A673 (cell line): ENCODE results near the gene SIK3. TPM values are rescaled to one million over a fixed set of nuclear protein-coding genes. Genes with fewer than 3 reads are reported as not detected.
A peak's percentile ranks its signal among the peaks of the same experiment; 100 is the strongest.

Experiments used
- BruUV-seq: library from RNA; stranded (reverse); fragments of 400-500 nt; replicated peaks from 2 replicates; lab custom pipeline; 2021; lab: Mats Ljungman, UMichigan
- CTCF ChIA-PET: fragments of 300-600 bp; sonication (Branson Sonifier 250); formaldehyde crosslinking; loops from one replicate; lab custom pipeline; 2022; ENCODE audit warnings: antibody characterized with exemption; lab: Charles Lee
- POLR2A ChIA-PET: fragments of 300-600 bp; sonication (Branson Sonifier 250); formaldehyde crosslinking; loops from one replicate; lab custom pipeline; 2022; ENCODE audit warnings: antibody characterized with exemption; ENCODE audit not compliant: low non-redundant PET; lab: Charles Lee
- DNase-seq: peaks from one replicate; pipeline ENCODE4 v3.0.0-alpha.2; 2015; ENCODE audit warnings: low spot score
- H3K27ac ChIP-seq: fragments of 200-600 bp; sonication (generic); 2 replicates; pipeline ENCODE4 v1.5.1; 2016; ENCODE audit warnings: mixed run types, low read depth, mild to moderate bottlenecking, mixed read lengths, antibody characterized with exemption, low read length; ENCODE audit not compliant: poor library complexity, severe bottlenecking
- H3K27me3 ChIP-seq: fragments of 200-600 bp; sonication (generic); replicated peaks from 2 replicates; pipeline ENCODE4 v1.6.1; 2017; ENCODE audit warnings: mixed run types, low read depth, mild to moderate bottlenecking, mixed read lengths, antibody characterized with exemption, low read length; ENCODE audit not compliant: insufficient read depth, poor library complexity
- H3K36me3 ChIP-seq: fragments of 200-600 bp; sonication (generic); 2 replicates; pipeline ENCODE4 v1.6.1; 2016; ENCODE audit warnings: mixed run types, mild to moderate bottlenecking, mixed read lengths, antibody characterized with exemption, low read length; ENCODE audit not compliant: insufficient read depth, poor library complexity, severe bottlenecking
- H3K4me1 ChIP-seq: fragments of 200-600 bp; sonication (generic); 2 replicates; pipeline ENCODE4 v1.6.1; 2017; ENCODE audit warnings: mixed run types, mild to moderate bottlenecking, mixed read lengths, antibody characterized with exemption, low read length; ENCODE audit not compliant: insufficient read depth, poor library complexity, severe bottlenecking
- H3K4me3 ChIP-seq: fragments of 200-600 bp; sonication (generic); 2 replicates; pipeline ENCODE4 v1.5.1; 2016; ENCODE audit warnings: low read depth, mixed run types, mild to moderate bottlenecking, mixed read lengths, low read length; ENCODE audit not compliant: poor library complexity, severe bottlenecking
- H3K9me3 ChIP-seq: fragments of 200-600 bp; sonication (generic); 2 replicates; pipeline ENCODE4 v1.6.1; 2016; ENCODE audit warnings: mixed run types, low read depth, mild to moderate bottlenecking, mixed read lengths, antibody characterized with exemption, low read length; ENCODE audit not compliant: poor library complexity, severe bottlenecking
- CTCF ChIP-seq: fragments of 300-800, 200-600 bp; sonication (generic); conservative IDR thresholded peaks from 2 replicates; pipeline ENCODE4 v1.5.1; 2017; ENCODE audit warnings: low read depth, mild to moderate bottlenecking, antibody characterized with exemption, low read length, moderate library complexity, mixed read lengths
- EZH2 ChIP-seq: fragments of 200-600 bp; sonication (generic); IDR thresholded peaks from 2 replicates; pipeline ENCODE4 v1.6.1; 2017; ENCODE audit warnings: borderline replicate concordance, low read depth, mild to moderate bottlenecking, mixed read lengths, antibody characterized with exemption, low read length; ENCODE audit not compliant: poor library complexity, severe bottlenecking
- intact Hi-C: fragments of 100-400 bp; cut with micrococcal nuclease; formaldehyde crosslinking; loops from one replicate; pipeline ENCODE4 v1.10.0; 2022; ENCODE audit not compliant: unreplicated experiment
- total RNA-seq: library from RNA; stranded (reverse); gene quantifications from 2 replicates; pipeline ENCODE4 v1.2.3, GENCODE V29; 2021

SIK3 gene
- total RNA-seq, 1 experiment from 2014 or later: 81.7 TPM

- Histone ChIP-seq H3K36me3 (no peaks in the 10 kb centered on the region), H3K9me3 (no peaks in the 10 kb centered on the region), H3K27ac (peak overlapping the region; percentile 60), H3K4me1 (peaks cover 46% of the 10 kb centered on the region), H3K4me3 (no peak overlapping the region), H3K27me3 (no peaks in the 10 kb centered on the region)
- ChIA-PET CTCF (no interaction called here), POLR2A (interaction anchor here (0.6 kb wide), 1 partner anchor 14 kb away, joined by 3 read pairs; no protein-coding TSS in a partner anchor)
- TF ChIP-seq EZH2 (no peak), CTCF (no peak)
- BruUV-seq: no TSS peak
- intact Hi-C loops: no loop called here
- no peak for DNase-seq
Observed at GRCh38 chr11:117059611-117060148, 38.5 kb downstream of the SIK3 start.

GRCh38 chr11:117058761-117059261 is 39.4 kb downstream of the SIK3 start:
- CTCF ChIA-PET: no interaction called here
- TF ChIP-seq EZH2 (no peak), CTCF (no peak)

GRCh38 chr11:117057727-117058126 is 40.5 kb downstream of the SIK3 start:
- H3K27ac ChIP-seq: peak overlapping the region; percentile 60
- no peaks in the 10 kb centered on the region for H3K36me3 ChIP-seq
- ChIA-PET CTCF (no interaction called here), POLR2A (no interaction called here)
- H3K4me1 ChIP-seq: peaks cover 27% of the 10 kb centered on the region
- BruUV-seq: no TSS peak
- DNase-seq: no peak
- intact Hi-C loops: no loop called here
- no peaks in the 10 kb centered on the region for H3K9me3 ChIP-seq
- H3K27me3 ChIP-seq: no peaks in the 10 kb centered on the region
- TF ChIP-seq EZH2 (no peak), CTCF (no peak)
- H3K4me3 ChIP-seq: no peak overlapping the region

More at GRCh38 chr11:117058761-117059261, 39.4 kb downstream of the SIK3 start:
- intact Hi-C loops: no loop called here
- POLR2A ChIA-PET: interaction anchor here (0.7 kb wide), 1 partner anchor 267 kb away, joined by 10 read pairs; the partner anchor contains the start of gene APOA5
- no peaks in the 10 kb centered on the region for H3K36me3 ChIP-seq
- no peaks in the 10 kb centered on the region for H3K9me3 ChIP-seq
- no TSS peak for BruUV-seq
- DNase-seq: peak; percentile 95
- H3K27me3 ChIP-seq: no peaks in the 10 kb centered on the region
- H3K27ac ChIP-seq: peak overlapping the region; percentile 60
- H3K4me3 ChIP-seq: no peak overlapping the region
- H3K4me1 ChIP-seq: peaks cover 37% of the 10 kb centered on the region
